ENCODE measurements around the gene HAPSTR1. TPM values are rescaled to one million over a fixed set of nuclear protein-coding genes. Genes with fewer than 3 reads are reported as not detected.

Gene HAPSTR1
- total and polyA plus RNA-seq, 2 of the 13 experiments (the other 11 are each of a cell fraction or from before 2014, with no cell fraction given), result 25.2 to 83.2 TPM

- TF ChIP-seq ZC3H4 (CRISPR knock-in tag; IDR thresholded peaks at IDR 0.05; ENCODE audit: borderline replicate concordance) (no peak), ZNF614 (CRISPR knock-in tag; IDR thresholded peaks at IDR 0.05; ENCODE audit: borderline replicate concordance) (0 out of 2 replicates have a peak, but pooled peaks have one; percentile 29), MAFF (IDR thresholded peaks at IDR 0.05; ENCODE audit: low read depth, low read length) (peak; percentile 100), NCOA2 (CRISPR knock-in tag; IDR thresholded peaks at IDR 0.05) (peak; percentile 37; the same call in 1 of the 2 replicates), ZNF75D (CRISPR knock-in tag; IDR thresholded peaks at IDR 0.05; ENCODE audit: borderline replicate concordance) (no peak), BCLAF1 (IDR thresholded peaks at IDR 0.05) (no peak), NFIC (IDR thresholded peaks at IDR 0.05; ENCODE audit: low read length) (no peak), CREB1 (IDR thresholded peaks at IDR 0.05) (peak; percentile 81), CREB1 (CRISPR knock-in tag; IDR thresholded peaks at IDR 0.05) (no peak), ZIK1 (CRISPR knock-in tag; IDR thresholded peaks at IDR 0.05; ENCODE audit: borderline replicate concordance, low read depth) (no peak), ELF3 (CRISPR knock-in tag; IDR thresholded peaks at IDR 0.05) (peak; percentile 65), PPARG (CRISPR knock-in tag; conservative IDR thresholded peaks at IDR 0.05) (no peak), ZNF878 (CRISPR knock-in tag; IDR thresholded peaks at IDR 0.05) (peak; percentile 66; the same call in 1 of the 2 replicates), ZBTB40 (IDR thresholded peaks at IDR 0.05) (no peak), ZBTB40 (CRISPR knock-in tag; IDR thresholded peaks at IDR 0.05) (no peak), KDM3A (CRISPR knock-in tag; IDR thresholded peaks at IDR 0.05; ENCODE audit: low read depth) (no peak; the same call in 1 of the 2 replicates), NR2F2 (IDR thresholded peaks at IDR 0.05; ENCODE audit: borderline replicate concordance, low read depth) (peak; percentile 31; the same call in 1 of the 2 replicates)
Observed at GRCh38 chr16:9047689-9048301, 43.6 kb upstream of the HAPSTR1 start (continued).
